DMS 273 (cell line): Measurements from ENCODE around the gene TTF2.

Experiments
- DNase-seq: peaks from one replicate; lab custom pipeline; 2025; ENCODE audit not compliant: unreplicated experiment; lab: John Stamatoyannopoulos, UW

Gene TTF2

GRCh38 chr1:117045644-117046043 is 14.5 kb upstream of the TTF2 start:
- DNase-seq, result peak; percentile 95

GRCh38 chr1:117046781-117047180 is 13.3 kb upstream of the TTF2 start:
- DNase-seq, result no peak

GRCh38 chr1:117047271-117047670 is 12.9 kb upstream of the TTF2 start:
- no peak for DNase-seq

GRCh38 chr1:117049857-117050256 is 10.3 kb upstream of the TTF2 start:
- DNase-seq, result no peak

GRCh38 chr1:117051224-117052064 is 8.7 kb upstream of the TTF2 start:
- DNase-seq, result no peak

- no peak for DNase-seq
Observed at GRCh38 chr1:117054068-117054467, 6.1 kb upstream of the TTF2 start.

- peak; percentile 64 for DNase-seq
Observed at GRCh38 chr1:117058810-117059209, 1.3 kb upstream of the TTF2 start.

- peak; percentile 88 for DNase-seq
Observed at GRCh38 chr1:117059334-117059677, 820 bp upstream of the TTF2 start.

GRCh38 chr1:117060441-117061317 is 553 bp downstream of the TTF2 start:
- DNase-seq, result peak; percentile 62

- DNase-seq, result no peak
Observed at GRCh38 chr1:117061986-117062415, 1.9 kb downstream of the TTF2 start.

GRCh38 chr1:117066367-117066766 is 6.2 kb downstream of the TTF2 start:
- no peak for DNase-seq

- peak; percentile 64 for DNase-seq
Observed at GRCh38 chr1:117067533-117068370, 7.6 kb downstream of the TTF2 start.

GRCh38 chr1:117068580-117068979 is 8.5 kb downstream of the TTF2 start:
- DNase-seq, result no peak

GRCh38 chr1:117069220-117069844 is 9.2 kb downstream of the TTF2 start:
- peak; percentile 14 for DNase-seq

- no peak for DNase-seq
Observed at GRCh38 chr1:117070124-117070523, 10.0 kb downstream of the TTF2 start.

- DNase-seq, result no peak
Observed at GRCh38 chr1:117076648-117077047, 16.5 kb downstream of the TTF2 start.

GRCh38 chr1:117077267-117077666 is 17.1 kb downstream of the TTF2 start:
- no peak for DNase-seq

GRCh38 chr1:117079737-117080136 is 19.6 kb downstream of the TTF2 start:
- DNase-seq, result no peak

- no peak for DNase-seq
Observed at GRCh38 chr1:117084231-117084630, 24.1 kb downstream of the TTF2 start.

- no peak for DNase-seq
Observed at GRCh38 chr1:117087686-117088085, 27.6 kb downstream of the TTF2 start.

- no peak for DNase-seq
Observed at GRCh38 chr1:117089996-117090395, 29.9 kb downstream of the TTF2 start.
